Prostate gland (tissue), 2 donors: ENCODE results near the gene CHURC1. TPM values are rescaled to one million over a fixed set of nuclear protein-coding genes. Genes with fewer than 3 reads are reported as not detected.

ENCODE experiments used
- DNase-seq: peaks from one replicate; pipeline ENCODE4 v3.0.0-alpha.2; 2019; ENCODE audit warnings: low spot score
- H3K27ac ChIP-seq, 2 donors: fragments of 200-600 bp; sonication (generic); 2 replicates each; pipeline ENCODE4 v1.5.1; 2017 to 2019
- H3K27me3 ChIP-seq: fragments of 200-600 bp; sonication (generic); replicated peaks from 2 replicates; pipeline ENCODE4 v1.5.1; 2019; ENCODE audit not compliant: insufficient read depth
- H3K36me3 ChIP-seq, 2 donors: fragments of 200-600 bp; sonication (generic); 1 replicate in 1 of 2; 2 replicates in 1 of 2; pipeline versions ENCODE4 v1.5.1 to v1.8.1; 2017 to 2019
- H3K4me1 ChIP-seq: fragments of 200-600 bp; sonication (generic); replicated peaks from 2 replicates; pipeline ENCODE4 v1.5.1; 2019
- H3K4me3 ChIP-seq, 2 donors: fragments of 200-600 bp; sonication (generic); 2 replicates each; pipeline ENCODE4 v1.5.1; 2017 to 2019
- H3K9me3 ChIP-seq: fragments of 200-600 bp; sonication (generic); 2 replicates; pipeline ENCODE4 v1.5.1; 2017
- POLR2A ChIP-seq: fragments of 450-650 bp; IDR thresholded peaks from one replicate; pipeline ENCODE4 v1.6.1; 2016; ENCODE audit warnings: antibody characterized with exemption, mild to moderate bottlenecking
- POLR2AphosphoS5 ChIP-seq: sonication (generic); formaldehyde crosslinking; IDR thresholded peaks from one replicate; pipeline ENCODE4 v1.6.1; 2017; ENCODE audit warnings: antibody characterized with exemption
- WGBS: methylation state at CpG from one replicate; pipeline ENCODE4 v1.1.5; 2018; 5-methylcytosine and 5-hydroxymethylcytosine counted together
- intact Hi-C: fragments of 100-400 bp; cut with DNase I; formaldehyde crosslinking; loops from one replicate; pipeline ENCODE4 v1.14.2; 2022
- total RNA-seq, 2 donors: library from RNA; depleted of rRNA; stranded (reverse); fragments of >200 nt; gene quantifications; one replicate each; pipeline ENCODE4 v1.1.0, GENCODE V29; 2016
- TF ChIP-seq, protein P1 (sequence below), 4 experiments: fragments of 200-600 bp in 2 of 4; fragments of 450-650 bp in 2 of 4; sonication (generic) in 2 of 4; IDR thresholded peaks; 1 replicate in 3 of 4; 2 replicates in 1 of 4; pipeline ENCODE4 v1.5.1; 2016 to 2019; ENCODE audit warnings: antibody characterized with exemption in 4 of 4, mild to moderate bottlenecking in 2 of 4, moderate library complexity in 2 of 4

The CHURC1 gene
- total RNA-seq, 2 donors from 2014 or later = 47.8 to 49.2 TPM

DNA sequence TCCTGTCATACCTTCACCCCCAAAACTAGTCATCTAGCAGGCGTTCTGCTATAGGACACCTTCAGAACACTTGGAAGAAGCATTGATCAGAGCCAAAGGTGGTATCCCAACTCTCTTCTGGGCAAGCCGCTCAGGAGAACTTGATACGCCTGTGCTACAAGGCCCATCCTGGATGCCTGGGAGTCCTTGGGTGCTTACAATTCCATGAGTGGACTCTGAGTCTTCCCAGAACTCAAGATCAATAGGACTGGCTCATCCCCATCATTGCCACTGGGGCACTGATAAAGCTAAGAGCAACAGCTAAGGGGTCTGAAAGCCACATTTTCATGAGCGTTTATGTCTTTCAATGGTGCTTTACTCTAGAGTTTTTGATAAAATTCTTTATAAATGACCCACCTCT is 36.4 kb upstream of the CHURC1 start:
- intact Hi-C loops = no loop called here
- H3K4me3 ChIP-seq = no peak overlapping the region
- no peak overlapping the region for H3K27ac ChIP-seq
- WGBS = 96% methylated on average over 4 of the region's 4 CpGs
- no peaks in the 10 kb centered on the region for H3K4me1 ChIP-seq
- no peaks in the 10 kb centered on the region for H3K9me3 ChIP-seq
- H3K27me3 ChIP-seq = no peaks in the 10 kb centered on the region
- no peaks in the 10 kb centered on the region for H3K36me3 ChIP-seq
- DNase-seq = no peak
- no peak for TF ChIP-seq POLR2A
- TF ChIP-seq, protein P1, sequence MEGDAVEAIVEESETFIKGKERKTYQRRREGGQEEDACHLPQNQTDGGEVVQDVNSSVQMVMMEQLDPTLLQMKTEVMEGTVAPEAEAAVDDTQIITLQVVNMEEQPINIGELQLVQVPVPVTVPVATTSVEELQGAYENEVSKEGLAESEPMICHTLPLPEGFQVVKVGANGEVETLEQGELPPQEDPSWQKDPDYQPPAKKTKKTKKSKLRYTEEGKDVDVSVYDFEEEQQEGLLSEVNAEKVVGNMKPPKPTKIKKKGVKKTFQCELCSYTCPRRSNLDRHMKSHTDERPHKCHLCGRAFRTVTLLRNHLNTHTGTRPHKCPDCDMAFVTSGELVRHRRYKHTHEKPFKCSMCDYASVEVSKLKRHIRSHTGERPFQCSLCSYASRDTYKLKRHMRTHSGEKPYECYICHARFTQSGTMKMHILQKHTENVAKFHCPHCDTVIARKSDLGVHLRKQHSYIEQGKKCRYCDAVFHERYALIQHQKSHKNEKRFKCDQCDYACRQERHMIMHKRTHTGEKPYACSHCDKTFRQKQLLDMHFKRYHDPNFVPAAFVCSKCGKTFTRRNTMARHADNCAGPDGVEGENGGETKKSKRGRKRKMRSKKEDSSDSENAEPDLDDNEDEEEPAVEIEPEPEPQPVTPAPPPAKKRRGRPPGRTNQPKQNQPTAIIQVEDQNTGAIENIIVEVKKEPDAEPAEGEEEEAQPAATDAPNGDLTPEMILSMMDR (IDR thresholded peaks at IDR 0.05) = no peak
- TF ChIP-seq POLR2AphosphoS5 = no peak

DNA sequence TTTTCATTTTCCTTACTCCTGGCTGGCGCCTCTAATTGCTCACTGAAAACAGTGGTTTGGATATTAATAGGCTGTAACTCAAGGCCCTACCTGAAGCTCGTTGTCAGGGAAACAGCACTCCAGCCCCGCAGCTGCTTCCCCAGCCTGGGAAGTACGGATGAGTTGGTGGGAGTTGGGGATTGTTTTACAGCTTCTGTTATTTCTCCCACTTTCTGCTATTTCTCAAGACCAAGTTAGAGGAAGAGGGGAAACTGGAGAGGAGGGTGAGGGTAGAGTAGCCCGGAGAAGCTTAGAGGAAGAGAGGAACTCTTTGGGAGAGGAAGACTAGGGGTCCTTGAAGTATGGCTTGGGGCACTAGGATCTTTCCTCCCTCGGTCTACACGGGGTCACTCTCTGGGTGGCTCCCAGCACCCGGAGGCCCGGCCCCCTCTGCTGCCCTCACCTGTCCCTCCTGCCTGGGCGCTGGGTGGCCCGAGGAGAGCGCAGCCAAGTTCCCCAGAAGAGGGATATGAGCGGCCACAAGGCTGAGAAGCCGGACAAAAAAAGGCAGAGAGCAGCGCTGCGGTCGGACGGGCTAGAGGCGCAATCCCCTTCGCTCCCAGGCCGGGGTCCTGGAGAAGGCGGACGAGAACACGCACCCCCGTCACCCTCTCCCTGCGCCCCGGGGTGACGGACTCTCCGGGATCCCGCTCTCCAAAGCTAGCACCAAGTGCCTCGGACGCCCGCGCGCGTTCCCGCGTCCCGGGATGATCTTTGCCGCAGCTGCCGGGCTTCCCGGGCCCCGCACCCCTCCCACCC is 35.2 kb upstream of the CHURC1 start:
- DNase-seq = no peak
- Histone ChIP-seq H3K9me3 (no peaks in the 10 kb centered on the region), H3K36me3 (no peaks in the 10 kb centered on the region), H3K27ac (no peak overlapping the region), H3K4me3 (peak overlapping the region; percentile 34 to 53), H3K27me3 (no peaks in the 10 kb centered on the region), H3K4me1 (no peaks in the 10 kb centered on the region)
- 12% methylated on average over 31 of the region's 43 CpGs for WGBS
- intact Hi-C loops = no loop called here
- TF ChIP-seq POLR2A = no peak
- TF ChIP-seq, protein P1 (IDR thresholded peaks at IDR 0.05) = no peak
- no peak for TF ChIP-seq POLR2AphosphoS5

GRCh38 chr14:64879635-64880220 is 34.5 kb upstream of the CHURC1 start, which contains the start of gene SPTB:
Gene SPTB, minus strand, starts transcription at chr14:64879907. Its CDS starts 56,813 bp downstream, at chr14:64823094.
- Histone ChIP-seq H3K4me1 (no peaks in the 10 kb centered on the region), H3K27me3 (no peaks in the 10 kb centered on the region), H3K4me3 (peak within 1 kb of the TSS; percentile 34 to 53), H3K27ac (no peak within 1 kb of the TSS), H3K36me3 (no peaks in the 10 kb centered on the region), H3K9me3 (no peaks in the 10 kb centered on the region)
- TF ChIP-seq POLR2AphosphoS5 = no peak
- TF ChIP-seq, protein P1 (IDR thresholded peaks at IDR 0.05) = no peak
- no peak for TF ChIP-seq POLR2A
- peak; percentile 30 for DNase-seq
- 1% methylated on average over 43 of the region's 61 CpGs for WGBS
- intact Hi-C loops = no loop called here

DNA sequence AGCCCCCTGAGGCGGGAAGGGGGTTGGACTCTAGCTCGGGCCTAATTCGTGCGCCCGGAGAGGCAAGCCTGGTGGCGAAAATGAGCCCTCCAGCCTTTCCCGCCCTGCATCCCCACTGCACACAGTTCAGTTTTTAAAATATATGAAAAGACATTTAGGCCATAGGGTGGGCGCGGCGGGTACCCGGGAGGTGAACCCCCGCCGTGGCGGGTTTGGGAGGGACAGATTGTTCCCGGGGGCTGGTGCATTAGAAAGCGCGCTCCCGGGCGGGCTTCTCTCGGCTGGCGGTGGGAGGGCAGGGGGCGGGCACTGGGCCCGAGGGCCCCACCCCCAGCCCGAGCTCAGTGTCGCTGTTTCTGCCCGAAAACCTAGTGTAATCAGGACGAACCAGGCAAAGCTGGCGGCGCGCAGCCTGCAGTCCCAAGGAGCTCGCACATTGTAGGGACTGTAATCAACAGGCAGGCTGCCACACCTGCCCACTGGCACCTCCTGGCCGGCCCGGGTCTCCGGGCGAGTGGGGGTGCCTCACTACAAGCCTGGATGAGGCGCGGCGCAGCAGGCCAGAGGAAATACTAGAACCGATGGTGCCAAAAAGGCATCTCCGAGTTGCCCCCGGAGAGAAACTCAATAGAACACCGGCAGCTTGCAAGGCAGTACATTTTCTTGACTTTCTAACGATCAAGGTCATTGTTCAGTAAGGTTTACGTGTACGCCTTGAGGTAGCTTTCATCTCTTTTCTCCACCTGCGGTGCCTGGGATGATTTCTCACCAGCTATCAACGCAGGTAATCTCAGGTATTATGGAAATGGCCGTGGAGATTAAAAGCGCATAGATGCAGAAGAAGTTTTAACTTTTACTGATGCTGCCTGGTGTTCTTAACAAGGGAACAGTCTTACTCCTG is 33.8 kb upstream of the CHURC1 start:
- Histone ChIP-seq H3K4me3 (peak overlapping the region; percentile 34 to 53), H3K27ac (no peak overlapping the region), H3K27me3 (no peaks in the 10 kb centered on the region), H3K4me1 (no peaks in the 10 kb centered on the region), H3K9me3 (no peaks in the 10 kb centered on the region), H3K36me3 (no peaks in the 10 kb centered on the region)
- intact Hi-C loops = no loop called here
- TF ChIP-seq POLR2AphosphoS5 (no peak), POLR2A (no peak)
- TF ChIP-seq, protein P1 (IDR thresholded peaks at IDR 0.05) = no peak
- DNase-seq = peak; percentile 14
- 2% methylated on average over 49 of the region's 49 CpGs for WGBS
